ENCODE measurements around the gene SH2D6. TPM values are rescaled to one million over a fixed set of nuclear protein-coding genes. Genes with fewer than 3 reads are reported as not detected.
"Not testable (repeated sequence)": the region's sequence is repeated elsewhere in the genome, so short reads cannot be mapped to it uniquely, and the experiment has no call there.

SH2D6 gene
- 4.9 and 5.3 TPM in 2 replicates for total RNA-seq
- polyA plus RNA-seq (2012): 5.7 TPM

DNA sequence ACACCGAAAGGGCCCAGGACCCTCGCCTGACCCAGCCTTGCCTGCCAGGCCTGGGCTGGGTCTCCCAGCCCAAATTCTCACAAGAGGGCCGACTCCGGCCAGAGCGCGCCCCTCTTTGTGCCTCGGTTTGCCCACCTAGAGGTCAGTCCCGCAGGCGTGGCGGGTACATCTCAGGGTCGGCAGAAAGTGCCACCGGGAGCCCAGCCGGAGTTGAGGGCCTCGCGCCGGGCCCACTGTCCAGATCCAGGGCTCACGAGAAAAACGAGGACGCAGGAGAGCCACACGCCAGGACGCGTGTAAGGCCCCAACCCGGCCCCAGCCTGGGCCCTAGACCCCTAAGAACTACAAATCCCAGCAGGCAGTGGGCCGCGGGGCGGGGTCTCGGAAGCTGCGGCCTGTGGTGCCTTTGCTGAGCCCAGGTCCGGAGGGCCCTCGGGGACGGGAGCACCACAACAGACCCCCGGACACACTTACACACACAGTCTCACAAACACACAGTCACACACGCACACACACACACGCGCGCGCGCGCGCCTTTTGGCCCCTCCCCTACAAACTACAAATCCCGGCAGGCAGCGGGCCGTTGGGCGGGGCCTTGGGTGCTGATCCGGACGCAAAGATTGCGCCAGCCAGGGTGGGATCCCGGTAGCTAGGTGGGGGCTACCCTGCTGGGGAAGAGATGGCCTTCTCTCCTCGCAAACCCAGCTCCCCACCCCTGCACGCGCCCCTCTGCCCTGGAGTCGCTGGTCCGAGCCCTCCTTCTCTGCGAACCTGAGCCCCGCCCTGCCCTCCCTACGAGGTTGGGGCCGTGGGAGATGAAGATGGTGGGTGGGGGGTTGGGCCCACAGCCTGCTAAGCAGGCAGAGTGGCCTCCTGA, at the start of gene SH2D6:
Gene SH2D6, plus strand, starts transcription at position 583 of the 877 bp plus-strand sequence. CDS start 10,752 bp downstream, outside the sequence.
- peak; percentile 85 for DNase-seq (ENCODE audit: low read depth)

- DNase-seq (ENCODE audit: low read depth): no peak
These were observed 49.6 kb upstream of the SH2D6 start for GRCh38 chr2:85368921-85369320.

DNA sequence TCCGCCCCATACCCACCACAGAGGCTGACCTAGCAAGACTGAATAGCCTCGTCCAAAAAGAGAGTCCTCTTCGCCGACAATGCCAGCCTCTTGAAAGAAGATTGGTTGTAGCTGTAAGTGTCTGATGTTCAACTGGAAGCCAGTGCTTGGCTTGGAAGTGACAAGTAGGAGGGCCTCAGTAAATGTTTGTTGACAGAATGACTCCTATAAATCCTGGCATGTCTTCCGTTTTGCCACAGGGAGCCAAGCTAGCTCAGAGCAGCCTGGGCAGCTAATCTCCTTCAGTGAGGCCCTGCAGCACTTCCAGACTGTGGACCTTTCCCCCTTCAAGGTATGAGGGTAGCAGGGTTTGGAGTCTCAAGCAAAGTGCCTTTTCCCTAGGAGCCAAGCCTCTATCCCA, 49.0 kb upstream of the SH2D6 start:
- DNase-seq (ENCODE audit: low read depth): no peak

GRCh38 chr2:85371045-85371444, 47.5 kb upstream of the SH2D6 start:
- peak; percentile 64 for DNase-seq (ENCODE audit: low read depth)

DNA sequence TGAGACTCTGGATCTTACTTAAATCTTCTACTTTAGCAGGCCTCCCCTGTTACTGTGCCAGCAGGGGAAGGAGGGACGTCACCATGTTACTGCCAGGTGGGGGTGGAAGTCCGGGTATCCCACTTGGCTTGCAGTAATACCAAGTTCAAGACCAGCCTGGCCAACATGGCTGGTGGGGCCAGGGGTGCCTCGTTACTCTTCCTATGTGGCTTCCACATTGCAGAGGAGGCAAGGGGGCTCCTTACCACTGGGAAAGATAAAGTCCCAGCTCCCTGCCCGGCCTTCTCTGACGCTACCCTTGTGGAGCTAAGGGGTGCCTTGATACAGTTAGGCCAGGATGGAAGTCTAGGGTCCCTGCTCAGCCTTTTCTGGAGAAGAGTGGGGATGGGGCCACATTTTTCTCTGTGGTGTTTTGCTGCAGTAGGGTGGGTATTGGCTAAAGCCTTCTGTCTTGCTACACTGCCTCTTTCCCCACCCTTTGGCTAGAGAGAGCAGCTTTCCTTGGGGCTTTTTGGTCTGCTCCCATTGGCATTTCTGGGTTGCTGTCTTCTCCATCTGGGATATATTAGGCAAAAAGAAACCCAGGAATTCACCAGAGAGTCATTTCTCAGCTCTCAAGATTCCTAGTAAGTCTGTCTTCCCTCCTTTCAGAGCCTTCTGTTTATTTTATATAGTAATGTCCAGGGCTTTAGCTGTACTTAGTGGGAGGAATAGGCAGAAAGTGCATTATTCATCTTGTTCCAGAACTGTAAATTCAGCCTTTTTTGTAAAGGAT, 42.0 kb upstream of the SH2D6 start:
- no peak for DNase-seq (ENCODE audit: low read depth)

DNA sequence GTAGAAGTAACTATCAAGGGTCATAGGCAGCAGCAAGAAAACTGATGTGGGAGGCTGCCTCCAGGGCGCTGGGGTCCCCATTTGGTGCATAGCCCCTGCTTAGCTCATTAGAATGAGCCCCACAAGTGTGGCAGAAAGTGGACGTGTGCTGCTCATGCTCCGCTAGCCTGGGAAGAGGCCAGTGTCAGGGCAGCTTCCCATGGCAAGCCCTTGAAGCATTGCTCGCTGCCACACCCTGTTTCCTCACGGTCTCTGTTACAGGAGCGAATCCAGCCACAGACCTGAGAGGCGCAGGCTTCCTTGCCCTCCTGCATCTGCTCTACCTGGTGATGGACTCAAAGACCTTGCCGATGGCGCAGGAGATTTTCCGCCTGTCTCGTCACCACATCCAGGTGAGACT, 41.4 kb upstream of the SH2D6 start:
- no peak for DNase-seq (ENCODE audit: low read depth)

- no peak for DNase-seq (ENCODE audit: low read depth)
These were observed 40.3 kb upstream of the SH2D6 start for GRCh38 chr2:85378257-85378656.

- no peak for DNase-seq (ENCODE audit: low read depth)
These were observed 38.5 kb upstream of the SH2D6 start for GRCh38 chr2:85380048-85380447.

GRCh38 chr2:85383151-85383550, 35.4 kb upstream of the SH2D6 start:
- DNase-seq (ENCODE audit: low read depth): not testable (repeated sequence)

GRCh38 chr2:85383850-85384249, 34.7 kb upstream of the SH2D6 start:
- DNase-seq (ENCODE audit: low read depth): no peak

- peak; percentile 57 for DNase-seq (ENCODE audit: low read depth)
These were observed 32.8 kb upstream of the SH2D6 start for GRCh38 chr2:85385746-85386145.

DNA sequence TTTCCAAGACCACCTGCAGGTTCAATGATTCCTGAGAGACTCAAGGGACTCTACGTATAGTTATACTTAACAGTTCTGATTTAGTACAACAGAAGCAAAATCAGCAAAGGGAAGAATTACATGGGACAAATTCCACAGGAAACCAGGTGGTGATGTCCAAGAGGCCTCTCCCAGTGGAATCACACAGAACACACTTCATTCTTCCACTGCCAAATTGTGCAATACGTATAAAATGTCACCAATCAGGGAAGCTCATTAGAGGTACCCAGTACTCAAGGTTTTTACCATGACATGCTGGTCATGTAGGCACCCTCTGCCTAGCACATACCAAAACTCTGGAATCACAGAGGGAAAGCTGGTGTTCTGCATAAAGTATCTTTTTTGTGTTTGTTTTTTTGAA, 30.8 kb upstream of the SH2D6 start:
- no peak for DNase-seq (ENCODE audit: low read depth)

GRCh38 chr2:85388878-85389538, 29.5 kb upstream of the SH2D6 start:
- DNase-seq (ENCODE audit: low read depth): no peak

GRCh38 chr2:85390941-85391669, 27.4 kb upstream of the SH2D6 start:
- DNase-seq (ENCODE audit: low read depth): peak; percentile 33

DNA sequence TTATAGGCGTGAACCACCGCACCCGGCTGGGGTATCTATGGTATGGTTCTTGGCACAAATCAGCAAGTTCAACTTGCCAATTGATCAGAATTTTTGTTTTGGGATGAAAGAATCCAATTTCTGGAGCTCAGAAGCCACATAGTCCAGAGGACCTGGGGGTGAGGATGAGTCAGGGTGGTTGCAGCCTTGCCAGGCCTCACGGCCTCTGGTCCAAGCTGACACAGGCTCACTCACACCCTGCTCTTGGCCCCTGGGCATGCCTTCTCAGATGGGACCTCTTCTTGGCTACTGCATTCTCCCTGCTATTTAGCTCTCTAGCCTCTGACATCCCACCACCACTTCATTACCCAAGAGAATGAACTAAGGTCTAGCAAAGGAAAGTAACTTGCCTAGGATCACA, 24.7 kb upstream of the SH2D6 start:
- DNase-seq (ENCODE audit: low read depth): peak; percentile 36

- peak; percentile 65 for DNase-seq (ENCODE audit: low read depth)
These were observed 24.2 kb upstream of the SH2D6 start for GRCh38 chr2:85394261-85394681.

GRCh38 chr2:85394976-85395375, 23.5 kb upstream of the SH2D6 start:
- no peak for DNase-seq (ENCODE audit: low read depth)

DNA sequence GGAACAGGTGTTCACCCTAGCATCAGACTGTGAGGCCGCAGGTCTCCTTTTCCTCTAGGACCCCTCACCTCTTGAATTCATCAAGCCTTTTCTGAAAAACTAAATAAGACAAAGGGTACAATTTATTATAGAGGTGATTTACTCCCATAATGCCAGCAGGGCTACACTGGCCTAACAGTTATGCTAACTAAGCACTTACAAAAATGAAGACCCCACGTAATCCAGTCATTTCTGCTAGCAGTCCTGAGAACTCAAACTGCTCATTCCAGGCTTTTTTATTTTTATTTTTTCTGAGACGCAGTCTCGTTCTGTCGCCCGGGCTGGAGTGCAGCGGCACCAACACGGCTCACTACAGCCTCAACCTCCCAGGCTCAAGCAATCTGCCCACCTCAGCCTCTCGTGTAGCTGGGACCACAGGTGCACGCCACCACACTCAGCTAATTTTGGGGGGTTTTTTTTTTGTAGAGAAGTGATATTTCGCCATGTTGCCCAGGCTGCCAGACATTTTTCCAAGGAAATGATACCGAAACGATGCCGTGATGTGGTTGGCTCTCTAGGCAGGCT, 22.5 kb upstream of the SH2D6 start:
- no peak for DNase-seq (ENCODE audit: low read depth)

- no peak for DNase-seq (ENCODE audit: low read depth)
These were observed 21.7 kb upstream of the SH2D6 start for GRCh38 chr2:85396531-85397470.

DNA sequence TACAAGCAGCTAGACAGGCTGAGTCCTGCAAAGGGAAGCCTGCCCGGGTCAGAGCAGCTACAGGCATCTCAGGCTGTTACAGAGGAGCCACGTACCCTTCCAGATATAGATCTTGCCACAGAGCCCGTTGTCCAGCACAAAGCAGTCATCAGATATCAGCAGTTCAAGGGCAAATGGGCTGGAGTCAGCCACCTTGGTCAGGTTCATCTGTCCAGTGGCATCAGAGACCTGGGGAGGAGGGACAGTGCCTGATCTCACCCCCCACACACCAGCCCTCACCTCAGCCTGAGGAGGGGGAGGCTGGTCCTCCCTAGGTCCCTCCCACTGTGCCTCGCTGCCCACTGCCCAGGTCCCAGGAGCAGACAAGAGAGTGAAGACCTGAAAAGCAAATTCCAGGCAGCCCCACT, 20.6 kb upstream of the SH2D6 start:
- no peak for DNase-seq (ENCODE audit: low read depth)

All from myocyte (in vitro differentiated cells).